Measurements from ENCODE around the gene BICC1. TPM values are rescaled to one million over a fixed set of nuclear protein-coding genes. Genes with fewer than 3 reads are reported as not detected.

The BICC1 gene
- total RNA-seq, 1 donor from 2014 or later = 9.3 TPM

DNA sequence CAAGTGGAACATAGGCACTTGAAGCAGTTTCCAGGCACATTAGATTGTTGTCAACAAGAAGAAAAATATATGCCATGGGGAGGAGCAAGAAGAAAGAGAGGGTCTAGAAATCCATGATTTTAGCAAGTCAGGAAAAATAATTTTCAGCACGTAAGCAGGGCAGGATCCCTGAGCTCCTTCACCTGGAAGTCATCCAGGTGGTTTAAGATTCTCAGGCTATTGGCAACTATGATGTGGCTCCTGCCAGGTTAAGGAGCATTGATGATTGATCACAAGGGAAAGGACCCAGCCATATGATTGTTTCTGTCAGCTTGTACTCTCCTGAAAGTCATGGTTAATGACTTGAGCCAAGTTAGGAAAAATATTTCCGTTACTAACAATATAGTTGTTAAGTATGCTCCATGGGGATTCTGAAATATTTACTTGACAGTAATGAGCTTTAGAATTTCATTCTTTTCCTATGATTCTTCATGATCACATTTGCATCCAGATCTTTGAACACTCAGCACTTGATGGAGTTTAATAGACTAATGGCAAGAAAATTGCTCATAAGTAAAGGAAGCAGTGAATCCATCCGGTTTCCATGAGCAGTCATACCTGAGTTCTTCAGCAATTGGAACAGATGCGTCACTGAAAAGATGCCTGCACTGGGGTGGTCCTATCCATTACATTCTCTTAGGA lies 209.1 kb downstream of the BICC1 start:
- no peaks in the 10 kb centered on the region for H3K27me3 ChIP-seq
- peaks cover 0 to 9% of the 10 kb centered on the region in 2 donors for H3K4me1 ChIP-seq
- no peaks in the 10 kb centered on the region for H3K9me3 ChIP-seq
- intact Hi-C loops (cut with DNase I) = no loop called here
- DNase-seq (ENCODE audit: low spot score in 2 of 2) = no peak
- TF ChIP-seq CTCF (IDR thresholded peaks at IDR 0.05) = no peak
- no peak overlapping the region for H3K27ac ChIP-seq
- no peak overlapping the region for H3K4me3 ChIP-seq
- H3K36me3 ChIP-seq = no peaks in the 10 kb centered on the region

- intact Hi-C loops (cut with DNase I) = no loop called here
- Histone ChIP-seq H3K36me3 (no peaks in the 10 kb centered on the region), H3K4me1 (peaks cover 0 to 9% of the 10 kb centered on the region in 2 donors), H3K27ac (no peak overlapping the region), H3K9me3 (no peaks in the 10 kb centered on the region), H3K4me3 (no peak overlapping the region), H3K27me3 (no peaks in the 10 kb centered on the region)
- DNase-seq (ENCODE audit: low spot score in 2 of 2) = no peak
- no peak for TF ChIP-seq CTCF (IDR thresholded peaks at IDR 0.05)
These were observed 210.5 kb downstream of the BICC1 start for GRCh38 chr10:58723186-58723585.

DNA sequence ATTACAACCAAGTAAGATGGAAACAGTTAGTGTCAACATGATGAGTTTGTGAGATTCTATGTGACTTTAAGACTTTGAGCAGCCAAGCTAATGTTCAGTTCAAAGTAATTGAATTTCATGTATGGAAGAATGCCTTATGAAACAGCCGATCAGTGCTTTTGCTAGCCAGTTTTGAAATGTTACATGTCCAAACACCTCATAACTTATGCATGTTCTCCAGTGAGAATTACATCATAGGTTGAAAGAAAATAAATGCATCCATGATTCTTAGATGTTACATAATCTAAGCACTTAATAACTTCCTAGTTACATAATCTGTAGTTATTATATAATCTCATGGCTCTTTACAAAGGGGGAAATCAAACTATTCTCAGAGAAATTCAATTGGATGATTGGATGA lies 211.3 kb downstream of the BICC1 start:
- Histone ChIP-seq H3K36me3 (no peaks in the 10 kb centered on the region), H3K27me3 (no peaks in the 10 kb centered on the region), H3K4me3 (no peak overlapping the region)

DNA sequence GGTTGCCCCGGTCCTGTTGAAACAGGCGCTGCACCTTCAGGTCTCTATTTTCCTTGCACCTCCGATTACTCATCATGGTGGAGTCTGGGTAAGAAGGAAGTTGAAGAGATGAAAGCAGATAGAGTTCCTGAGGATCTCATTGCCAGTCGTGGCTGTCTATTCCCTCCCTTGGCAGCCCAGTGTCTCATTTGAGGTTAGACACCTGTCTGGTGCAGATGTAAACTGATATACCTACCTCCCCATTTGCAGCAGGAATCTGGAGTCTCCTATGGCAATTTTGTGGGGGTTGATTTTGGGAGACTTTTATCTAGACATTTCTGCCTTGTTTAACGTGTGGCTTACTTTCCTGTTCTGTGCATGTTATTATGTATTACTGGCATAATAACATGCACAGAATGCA lies 212.1 kb downstream of the BICC1 start:
- no peak for TF ChIP-seq CTCF (IDR thresholded peaks at IDR 0.05)
- DNase-seq (ENCODE audit: low spot score in 2 of 2) = no peak
- intact Hi-C loops (cut with DNase I) = no loop called here
- H3K4me3 ChIP-seq = no peak overlapping the region
- H3K27ac ChIP-seq = no peak overlapping the region
- H3K9me3 ChIP-seq = peaks cover 0 to 9% of the 10 kb centered on the region in 2 donors
- no peaks in the 10 kb centered on the region for H3K27me3 ChIP-seq
- H3K36me3 ChIP-seq = no peaks in the 10 kb centered on the region
- H3K4me1 ChIP-seq = peaks cover 0 to 8% of the 10 kb centered on the region in 2 donors

More for the DNA sequence above, 211.3 kb downstream of the BICC1 start:
- DNase-seq (ENCODE audit: low spot score in 2 of 2) = no peak
- Histone ChIP-seq H3K4me1 (peaks cover 0 to 9% of the 10 kb centered on the region in 2 donors), H3K9me3 (peaks cover 0 to 6% of the 10 kb centered on the region in 2 donors), H3K27ac (no peak overlapping the region)
- intact Hi-C loops (cut with DNase I) = no loop called here
- no peak for TF ChIP-seq CTCF (IDR thresholded peaks at IDR 0.05)

- intact Hi-C loops (cut with DNase I) = no loop called here
- no peak for DNase-seq (ENCODE audit: low spot score in 2 of 2)
- no peaks in the 10 kb centered on the region for H3K36me3 ChIP-seq
- no peak for TF ChIP-seq CTCF (IDR thresholded peaks at IDR 0.05)
- peaks cover 0 to 13% of the 10 kb centered on the region in 2 donors for H3K9me3 ChIP-seq
- no peak overlapping the region for H3K27ac ChIP-seq
- H3K27me3 ChIP-seq = no peaks in the 10 kb centered on the region
- peaks cover 0 to 3% of the 10 kb centered on the region in 2 donors for H3K4me1 ChIP-seq
- no peak overlapping the region for H3K4me3 ChIP-seq
These were observed 213.2 kb downstream of the BICC1 start for GRCh38 chr10:58725901-58726300.

All from ascending aorta (tissue), 2 donors.